Activated CD4-positive, alpha-beta T cell treated with anti-CD3 and anti-CD28 coated beads, Interleukin-2, amount 10 ng/mL, durations not matched to agents 7 days and 5 days (primary cell): ENCODE measurements around the gene UBXN1. TPM values are rescaled to one million over a fixed set of nuclear protein-coding genes. Genes with fewer than 3 reads are reported as not detected.
"Not testable (repeated sequence)": the region's sequence is repeated elsewhere in the genome, so short reads cannot be mapped to it uniquely, and the experiment has no call there.

ENCODE experiments used
- CTCF ChIA-PET: fragments of 350-600 bp; sonication (Branson Sonifier 250); formaldehyde crosslinking; loops from one replicate; lab custom pipeline; 2021; ENCODE audit warnings: antibody characterized with exemption; lab: Charles Lee
- POLR2A ChIA-PET: fragments of 350-600 bp; sonication (Branson Sonifier 250); formaldehyde crosslinking; loops from one replicate; lab custom pipeline; 2021; ENCODE audit warnings: antibody characterized with exemption; lab: Charles Lee
- DNase-seq: peaks from one replicate; pipeline ENCODE4 v3.0.0-alpha.2; 2020
- H3K27ac Mint-ChIP-seq: one replicate; pipeline ENCODE4 v1.8.0; 2021; ENCODE audit warnings: mild to moderate bottlenecking, moderate library complexity, mixed read lengths
- H3K27me3 Mint-ChIP-seq: one replicate; pipeline ENCODE4 v1.8.0; 2021; ENCODE audit warnings: mixed read lengths
- H3K36me3 Mint-ChIP-seq: one replicate; pipeline ENCODE4 v1.8.0; 2021; ENCODE audit warnings: low read depth, mixed read lengths
- H3K4me1 Mint-ChIP-seq: one replicate; pipeline ENCODE4 v1.8.0; 2021; ENCODE audit warnings: mixed read lengths
- H3K4me3 Mint-ChIP-seq: one replicate; pipeline ENCODE4 v1.8.0; 2021; ENCODE audit warnings: mild to moderate bottlenecking, moderate library complexity, mixed read lengths
- H3K9me3 Mint-ChIP-seq: one replicate; pipeline ENCODE4 v1.8.0; 2021; ENCODE audit warnings: mixed read lengths
- total RNA-seq, 2 experiments: library from RNA; stranded (reverse); gene quantifications; one replicate each; pipeline ENCODE4 v1.2.3, GENCODE V29; 2021

The UBXN1 gene
- total RNA-seq, 2 experiments from 2014 or later = 126 to 146 TPM

GRCh38 chr11:62682518-62682917 is 3.6 kb upstream of the UBXN1 start:
- Mint-ChIP-seq H3K27ac (no peak overlapping the region), H3K4me1 (peaks cover 24% of the 10 kb centered on the region), H3K9me3 (no peaks in the 10 kb centered on the region), H3K36me3 (peaks cover 7% of the 10 kb centered on the region), H3K4me3 (no peak overlapping the region), H3K27me3 (peaks cover 4% of the 10 kb centered on the region)
- ChIA-PET POLR2A (no interaction called here), CTCF (no interaction called here)
- no peak for DNase-seq

GRCh38 chr11:62680825-62681240 is 2.0 kb upstream of the UBXN1 start:
- POLR2A ChIA-PET = interaction anchor here (1.0 to 1.3 kb wide), 2 partner anchors 15 to 16 kb away, joined by 3 to 6 read pairs; partner anchors contain the start of gene CSKMT
- CTCF ChIA-PET = interaction anchor here (0.6 to 2.4 kb wide), 20 partner anchors 9 to 256 kb away, joined by 3 to 12 read pairs (median 4); partner anchors contain the start of genes BSCL2, C11orf98, EML3 and GNG3
- Mint-ChIP-seq H3K4me1 (peaks cover 36% of the 10 kb centered on the region), H3K4me3 (peak overlapping the region; percentile 17), H3K27ac (peak overlapping the region; percentile 72), H3K9me3 (no peaks in the 10 kb centered on the region), H3K27me3 (no peaks in the 10 kb centered on the region), H3K36me3 (peaks cover 18% of the 10 kb centered on the region)
- DNase-seq = peak; percentile 66

- CTCF ChIA-PET = no interaction called here
- Mint-ChIP-seq H3K27ac (peak overlapping the region; percentile 92), H3K9me3 (no peaks in the 10 kb centered on the region), H3K4me1 (peaks cover 46% of the 10 kb centered on the region), H3K36me3 (peaks cover 27% of the 10 kb centered on the region), H3K4me3 (peak overlapping the region; percentile 90), H3K27me3 (no peaks in the 10 kb centered on the region)
- no peak for DNase-seq
- POLR2A ChIA-PET = no interaction called here
Measured at GRCh38 chr11:62678433-62678769, 472 bp downstream of the UBXN1 start.

GRCh38 chr11:62677714-62678113 is 1.2 kb downstream of the UBXN1 start:
- peaks cover 33% of the 10 kb centered on the region for H3K36me3 Mint-ChIP-seq
- CTCF ChIA-PET = interaction anchor here (1.0 kb wide), 1 partner anchor 284 kb away, joined by 3 read pairs; no protein-coding TSS in a partner anchor
- H3K27ac Mint-ChIP-seq = peak overlapping the region; percentile 92

GRCh38 chr11:62677156-62677555 is 1.7 kb downstream of the UBXN1 start:
- H3K4me3 Mint-ChIP-seq = peak overlapping the region; percentile 90
- ChIA-PET POLR2A (interaction anchor here (0.7 kb wide), 1 partner anchor 12 kb away, joined by 4 read pairs; the partner anchor contains the start of genes C11orf98 and CSKMT), CTCF (interaction anchor here (0.8 to 4.6 kb wide), 5 partner anchors 27 to 283 kb away, joined by 3 to 16 read pairs (median 4); partner anchors contain the start of genes SLC3A2 and TUT1)
- H3K9me3 Mint-ChIP-seq = no peaks in the 10 kb centered on the region
- no peaks in the 10 kb centered on the region for H3K27me3 Mint-ChIP-seq
- peaks cover 38% of the 10 kb centered on the region for H3K36me3 Mint-ChIP-seq
- no peak overlapping the region for H3K27ac Mint-ChIP-seq
- H3K4me1 Mint-ChIP-seq = peaks cover 58% of the 10 kb centered on the region
- DNase-seq = no peak

More at GRCh38 chr11:62677714-62678113, 1.2 kb downstream of the UBXN1 start:
- H3K4me1 Mint-ChIP-seq = peaks cover 53% of the 10 kb centered on the region
- DNase-seq = no peak
- peak overlapping the region; percentile 90 for H3K4me3 Mint-ChIP-seq
- POLR2A ChIA-PET = interaction anchor here (0.7 kb wide), 1 partner anchor 13 kb away, joined by 4 read pairs; the partner anchor contains the start of genes C11orf98 and CSKMT
- H3K9me3 Mint-ChIP-seq = no peaks in the 10 kb centered on the region
- H3K27me3 Mint-ChIP-seq = no peaks in the 10 kb centered on the region

- H3K27ac Mint-ChIP-seq = no peak overlapping the region
- H3K27me3 Mint-ChIP-seq = no peaks in the 10 kb centered on the region
- H3K4me1 Mint-ChIP-seq = peaks cover 60% of the 10 kb centered on the region
- DNase-seq = no peak
- peaks cover 41% of the 10 kb centered on the region for H3K36me3 Mint-ChIP-seq
- H3K9me3 Mint-ChIP-seq = no peaks in the 10 kb centered on the region
- ChIA-PET CTCF (interaction anchor here (0.8 to 4.6 kb wide), 5 partner anchors 27 to 283 kb away, joined by 3 to 16 read pairs (median 4); partner anchors contain the start of genes SLC3A2 and TUT1), POLR2A (interaction anchor here (0.6 kb wide), 1 partner anchor 180 kb away, joined by 4 read pairs; no protein-coding TSS in a partner anchor)
- H3K4me3 Mint-ChIP-seq = peak overlapping the region; percentile 90
Measured at GRCh38 chr11:62676698-62677097, 2.2 kb downstream of the UBXN1 start.

- peaks cover 49% of the 10 kb centered on the region for H3K36me3 Mint-ChIP-seq
- POLR2A ChIA-PET, DNase-seq, H3K9me3 Mint-ChIP-seq, H3K4me3 Mint-ChIP-seq, H3K27me3 Mint-ChIP-seq: not testable (repeated sequence)
- peak overlapping the region; percentile 52 for H3K27ac Mint-ChIP-seq
- CTCF ChIA-PET = interaction anchor here (0.8 to 4.6 kb wide), 2 partner anchors 19 to 83 kb away, joined by 3 to 16 read pairs; partner anchors contain the start of gene TUT1
- H3K4me1 Mint-ChIP-seq = peaks cover 61% of the 10 kb centered on the region
Measured at GRCh38 chr11:62675415-62675814, 3.5 kb downstream of the UBXN1 start.

- DNase-seq = no peak
- POLR2A ChIA-PET = interaction anchor here (0.6 to 1.6 kb wide), 5 partner anchors 9 to 96 kb away, joined by 3 to 4 read pairs (median 3); no protein-coding TSS in a partner anchor
- H3K4me1 Mint-ChIP-seq = peaks cover 65% of the 10 kb centered on the region
- no peaks in the 10 kb centered on the region for H3K27me3 Mint-ChIP-seq
- peaks cover 55% of the 10 kb centered on the region for H3K36me3 Mint-ChIP-seq
- CTCF ChIA-PET = interaction anchor here (0.7 to 4.6 kb wide), 10 partner anchors 8 to 114 kb away, joined by 3 to 16 read pairs (median 4); partner anchors contain the start of genes C11orf98, CSKMT, TMEM179B and TUT1
- peak overlapping the region; percentile 98 for H3K27ac Mint-ChIP-seq
- H3K4me3 Mint-ChIP-seq = peak overlapping the region; percentile 99
- no peaks in the 10 kb centered on the region for H3K9me3 Mint-ChIP-seq
Measured at GRCh38 chr11:62673196-62673525, 5.7 kb downstream of the UBXN1 start.

- Mint-ChIP-seq H3K4me3 (peak within 1 kb of the TSS; percentile 99), H3K27ac (peak within 1 kb of the TSS; percentile 98), H3K36me3 (peaks cover 53% of the 10 kb centered on the region), H3K27me3 (no peaks in the 10 kb centered on the region), H3K9me3 (no peaks in the 10 kb centered on the region), H3K4me1 (peaks cover 59% of the 10 kb centered on the region)
- POLR2A ChIA-PET = interaction anchor here (0.5 to 1.6 kb wide), 16 partner anchors 18 to 209 kb away, joined by 3 to 5 read pairs (median 3); partner anchors contain the start of genes INTS5, MTA2 and SLC3A2
- CTCF ChIA-PET = interaction anchor here (0.7 to 2.2 kb wide), 15 partner anchors 9 to 247 kb away, joined by 3 to 11 read pairs (median 5); partner anchors contain the start of genes BSCL2, GNG3, HNRNPUL2 and SLC3A2
- DNase-seq = peak; percentile 89
Measured at GRCh38 chr11:62671608-62672389, 7.1 kb downstream of the UBXN1 start, which contains the start of the genes LBHD1 and UQCC3. Gene LBHD1, minus strand, starts transcription at chr11:62672267. Its CDS starts 2,236 bp downstream, at chr11:62670031. Gene UQCC3, plus strand, starts transcription at chr11:62671673. Its CDS starts 73 bp downstream, at chr11:62671746.

GRCh38 chr11:62671236-62671607 is 7.7 kb downstream of the UBXN1 start:
- CTCF ChIA-PET = interaction anchor here (0.7 to 2.5 kb wide), 14 partner anchors 8 to 247 kb away, joined by 3 to 11 read pairs (median 5); partner anchors contain the start of genes BSCL2, GNG3, HNRNPUL2 and SLC3A2
- DNase-seq = no peak
- Mint-ChIP-seq H3K27ac (peak overlapping the region; percentile 98), H3K36me3 (peaks cover 56% of the 10 kb centered on the region), H3K4me1 (peaks cover 61% of the 10 kb centered on the region), H3K27me3 (no peaks in the 10 kb centered on the region), H3K9me3 (no peaks in the 10 kb centered on the region), H3K4me3 (peak overlapping the region; percentile 99)
- POLR2A ChIA-PET = interaction anchor here (0.7 to 1.4 kb wide), 7 partner anchors 18 to 182 kb away, joined by 3 to 5 read pairs (median 3); partner anchors contain the start of genes INTS5 and MTA2

GRCh38 chr11:62669420-62670161 is 9.3 kb downstream of the UBXN1 start:
- H3K4me1 Mint-ChIP-seq = peaks cover 57% of the 10 kb centered on the region

More at GRCh38 chr11:62669420-62670161, 9.3 kb downstream of the UBXN1 start:
- ChIA-PET POLR2A (interaction anchor here (0.6 to 0.8 kb wide), 2 partner anchors 119 to 184 kb away, joined by 3 read pairs; no protein-coding TSS in a partner anchor), CTCF (interaction anchor here (0.7 to 2.5 kb wide), 8 partner anchors 13 to 610 kb away, joined by 3 to 8 read pairs (median 3); partner anchors contain the start of gene ROM1)
- peak overlapping the region; percentile 99 for H3K4me3 Mint-ChIP-seq
- DNase-seq = no peak
- H3K27ac Mint-ChIP-seq = peak overlapping the region; percentile 98
- H3K9me3 Mint-ChIP-seq = no peaks in the 10 kb centered on the region
- peaks cover 58% of the 10 kb centered on the region for H3K36me3 Mint-ChIP-seq
- no peaks in the 10 kb centered on the region for H3K27me3 Mint-ChIP-seq
